Central memory CD8-positive, alpha-beta T cell (primary cell): Measurements from ENCODE around the gene KRT84.

Experiments used
- ATAC-seq: fragments of 150-1000 bp; cut with Tn5 transposase; replicated peaks from 2 replicates; pipeline ENCODE4 v1.10.0; 2022; ENCODE audit warnings: mild to moderate bottlenecking, moderate FRiP score, moderate number of reproducible peaks; ENCODE audit not compliant: poor library complexity, severe bottlenecking; ENCODE audit errors: extremely low read depth
- DNase-seq, 2 donors: peaks; one replicate each; pipeline ENCODE4 v3.0.0; 2021; ENCODE audit warnings: low spot score in 2 of 2
- H3K27ac Mint-ChIP-seq: one replicate; pipeline ENCODE4 v1.8.0; 2022; ENCODE audit warnings: low read depth, mild to moderate bottlenecking, moderate library complexity, mixed read lengths
- H3K27me3 Mint-ChIP-seq: one replicate; pipeline ENCODE4 v1.8.0; 2022; ENCODE audit warnings: mixed read lengths
- H3K36me3 Mint-ChIP-seq: one replicate; pipeline ENCODE4 v1.8.0; 2022; ENCODE audit warnings: mild to moderate bottlenecking, moderate library complexity, mixed read lengths; ENCODE audit not compliant: insufficient read depth
- H3K4me1 Mint-ChIP-seq: one replicate; pipeline ENCODE4 v1.8.0; 2022; ENCODE audit warnings: mixed read lengths
- H3K4me3 Mint-ChIP-seq: one replicate; pipeline ENCODE4 v1.8.0; 2022; ENCODE audit warnings: mild to moderate bottlenecking, moderate library complexity, mixed read lengths
- H3K9me3 Mint-ChIP-seq: one replicate; pipeline ENCODE4 v1.8.0; 2022; ENCODE audit warnings: mixed read lengths

The KRT84 gene

GRCh38 chr12:52385226-52385702, at the start of gene KRT84:
KRT84 (minus strand) TSS chr12:52385652; CDS start chr12:52385585, 67 bp downstream.
- Mint-ChIP-seq H3K36me3 (no peaks in the 10 kb centered on the region), H3K4me3 (no peak within 1 kb of the TSS), H3K9me3 (no peaks in the 10 kb centered on the region), H3K4me1 (peaks cover 9% of the 10 kb centered on the region), H3K27ac (no peak within 1 kb of the TSS), H3K27me3 (no peaks in the 10 kb centered on the region)
- DNase-seq, result no peak
- no peak for ATAC-seq

DNA sequence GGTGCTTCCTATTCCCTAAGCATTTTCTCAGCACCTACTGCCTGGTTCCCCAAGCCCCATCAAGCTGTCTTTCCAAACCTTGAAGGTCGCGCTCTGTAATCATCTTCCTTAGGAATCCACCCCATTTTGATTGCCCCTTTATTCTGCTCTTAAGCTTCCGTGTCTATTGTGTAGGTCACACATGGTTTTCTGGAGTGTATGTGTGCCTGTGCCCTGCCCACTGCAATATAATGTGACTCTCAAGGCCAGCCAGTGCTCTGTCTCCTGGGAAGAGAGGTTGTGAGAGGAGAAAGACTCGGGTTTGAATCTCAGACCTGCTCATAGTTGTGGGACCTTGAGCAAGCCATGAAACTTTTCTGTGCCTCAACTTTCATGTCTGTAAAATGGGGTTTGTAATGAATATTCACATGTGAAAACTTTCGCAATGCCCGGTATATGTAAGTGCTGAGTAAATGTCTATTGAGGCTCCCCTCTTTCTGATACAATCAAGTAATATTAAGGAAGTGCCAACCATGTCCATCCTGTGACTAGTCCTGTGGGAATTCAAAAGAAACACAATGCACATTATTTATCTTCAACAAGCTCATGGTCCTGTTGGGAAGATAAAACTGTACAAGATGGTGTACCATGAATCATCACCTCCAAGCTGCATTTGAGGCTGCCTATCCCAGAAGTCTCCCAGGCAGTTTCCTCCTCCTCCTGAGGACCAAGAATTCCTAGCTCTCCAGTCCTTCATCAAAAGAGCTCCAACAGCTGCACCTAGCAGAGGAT, 49.5 kb upstream of the KRT84 start:
- Mint-ChIP-seq H3K36me3 (peaks cover 2% of the 10 kb centered on the region), H3K4me3 (no peak overlapping the region), H3K27me3 (peaks cover 84% of the 10 kb centered on the region), H3K4me1 (no peaks in the 10 kb centered on the region), H3K9me3 (no peaks in the 10 kb centered on the region), H3K27ac (no peak overlapping the region)
- ATAC-seq (no peak), DNase-seq (no peak)

GRCh38 chr12:52434081-52434733, 48.8 kb upstream of the KRT84 start, which contains the start of gene KRT75:
KRT75 (minus strand) TSS chr12:52434371; CDS start chr12:52434304, 67 bp downstream.
- DNase-seq (no peak), ATAC-seq (no peak)
- Mint-ChIP-seq H3K27me3 (peaks cover 85% of the 10 kb centered on the region), H3K9me3 (no peaks in the 10 kb centered on the region), H3K4me3 (no peak within 1 kb of the TSS), H3K4me1 (no peaks in the 10 kb centered on the region), H3K27ac (no peak within 1 kb of the TSS), H3K36me3 (peaks cover 2% of the 10 kb centered on the region)

DNA sequence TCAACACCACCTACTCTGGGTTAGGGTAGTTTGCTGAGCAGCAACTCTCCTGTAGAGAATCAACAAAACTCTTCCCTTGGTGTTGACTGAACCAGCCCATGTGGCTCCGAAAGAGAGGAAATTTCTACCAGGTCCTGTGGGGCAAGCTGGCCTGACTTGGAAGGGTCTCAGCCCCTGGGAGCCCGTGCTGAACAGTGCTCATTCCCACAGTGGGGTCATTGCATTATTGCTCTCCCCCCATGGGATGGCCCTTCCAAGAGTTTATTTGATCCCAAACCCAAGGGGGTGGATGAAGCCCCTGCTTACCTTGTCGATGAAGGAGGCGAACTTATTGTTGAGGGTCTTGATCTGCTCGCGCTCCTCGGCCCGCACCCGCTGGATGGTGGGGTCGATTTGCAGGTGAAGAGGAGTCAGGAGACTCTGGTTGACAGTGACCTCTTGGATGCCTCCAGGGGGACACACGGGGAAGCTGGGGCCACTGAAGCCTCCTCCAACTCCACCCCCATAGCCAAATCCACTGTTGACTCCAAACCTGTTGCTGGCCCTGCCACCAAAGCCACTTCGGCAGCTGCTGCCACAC, 48.1 kb upstream of the KRT84 start:
- H3K9me3 Mint-ChIP-seq, result no peaks in the 10 kb centered on the region
- DNase-seq, result no peak
- no peak for ATAC-seq
- no peak overlapping the region for H3K27ac Mint-ChIP-seq
- no peaks in the 10 kb centered on the region for H3K4me1 Mint-ChIP-seq
- no peak overlapping the region for H3K4me3 Mint-ChIP-seq
- H3K36me3 Mint-ChIP-seq, result peaks cover 2% of the 10 kb centered on the region
- peaks cover 91% of the 10 kb centered on the region for H3K27me3 Mint-ChIP-seq

GRCh38 chr12:52432559-52433207, 47.2 kb upstream of the KRT84 start:
- Mint-ChIP-seq H3K36me3 (peaks cover 2% of the 10 kb centered on the region), H3K4me3 (no peak overlapping the region), H3K27me3 (peaks cover 94% of the 10 kb centered on the region), H3K4me1 (no peaks in the 10 kb centered on the region), H3K9me3 (no peaks in the 10 kb centered on the region), H3K27ac (no peak overlapping the region)
- ATAC-seq, result no peak
- DNase-seq, result no peak

GRCh38 chr12:52428121-52428520, 42.7 kb upstream of the KRT84 start:
- Mint-ChIP-seq H3K4me3 (no peak overlapping the region), H3K27me3 (peaks cover 75% of the 10 kb centered on the region), H3K4me1 (no peaks in the 10 kb centered on the region), H3K27ac (no peak overlapping the region), H3K36me3 (peaks cover 4% of the 10 kb centered on the region), H3K9me3 (no peaks in the 10 kb centered on the region)
- DNase-seq (no peak), ATAC-seq (no peak)

DNA sequence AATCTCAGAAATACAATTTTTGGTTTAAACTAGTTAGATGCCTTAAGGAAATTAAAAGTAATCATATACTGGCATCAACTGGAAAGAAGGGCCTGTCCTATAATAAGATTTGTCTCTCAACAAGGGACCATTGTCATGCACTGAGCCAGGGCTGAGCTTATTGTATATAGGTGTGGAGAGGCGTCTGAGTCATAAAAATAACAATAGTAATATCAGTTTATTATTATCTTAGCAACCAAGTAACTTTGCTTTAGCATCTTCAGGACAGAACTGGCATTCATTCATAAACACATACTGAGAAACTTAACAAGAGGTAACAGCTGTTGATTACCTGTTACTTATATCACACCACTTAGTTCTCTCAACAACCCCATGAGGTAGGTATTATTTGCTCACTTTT, 41.6 kb upstream of the KRT84 start:
- ATAC-seq, result no peak
- DNase-seq, result no peak
- H3K4me1 Mint-ChIP-seq, result no peaks in the 10 kb centered on the region

GRCh38 chr12:52426034-52426433, 40.6 kb upstream of the KRT84 start:
- no peak overlapping the region for H3K27ac Mint-ChIP-seq
- H3K36me3 Mint-ChIP-seq, result peaks cover 4% of the 10 kb centered on the region
- DNase-seq (no peak), ATAC-seq (no peak)
- no peaks in the 10 kb centered on the region for H3K4me1 Mint-ChIP-seq
- H3K27me3 Mint-ChIP-seq, result peaks cover 74% of the 10 kb centered on the region
- H3K9me3 Mint-ChIP-seq, result no peaks in the 10 kb centered on the region
- H3K4me3 Mint-ChIP-seq, result no peak overlapping the region

More for the DNA sequence above, 41.6 kb upstream of the KRT84 start:
- Mint-ChIP-seq H3K4me3 (no peak overlapping the region), H3K36me3 (peaks cover 4% of the 10 kb centered on the region), H3K27ac (no peak overlapping the region), H3K9me3 (no peaks in the 10 kb centered on the region), H3K27me3 (peaks cover 75% of the 10 kb centered on the region)

- Mint-ChIP-seq H3K4me1 (no peaks in the 10 kb centered on the region), H3K27me3 (peaks cover 69% of the 10 kb centered on the region), H3K9me3 (no peaks in the 10 kb centered on the region), H3K27ac (no peak overlapping the region), H3K4me3 (no peak overlapping the region), H3K36me3 (peaks cover 3% of the 10 kb centered on the region)
- no peak for ATAC-seq
- DNase-seq, result no peak
These were observed 40.0 kb upstream of the KRT84 start for GRCh38 chr12:52425466-52425865.

DNA sequence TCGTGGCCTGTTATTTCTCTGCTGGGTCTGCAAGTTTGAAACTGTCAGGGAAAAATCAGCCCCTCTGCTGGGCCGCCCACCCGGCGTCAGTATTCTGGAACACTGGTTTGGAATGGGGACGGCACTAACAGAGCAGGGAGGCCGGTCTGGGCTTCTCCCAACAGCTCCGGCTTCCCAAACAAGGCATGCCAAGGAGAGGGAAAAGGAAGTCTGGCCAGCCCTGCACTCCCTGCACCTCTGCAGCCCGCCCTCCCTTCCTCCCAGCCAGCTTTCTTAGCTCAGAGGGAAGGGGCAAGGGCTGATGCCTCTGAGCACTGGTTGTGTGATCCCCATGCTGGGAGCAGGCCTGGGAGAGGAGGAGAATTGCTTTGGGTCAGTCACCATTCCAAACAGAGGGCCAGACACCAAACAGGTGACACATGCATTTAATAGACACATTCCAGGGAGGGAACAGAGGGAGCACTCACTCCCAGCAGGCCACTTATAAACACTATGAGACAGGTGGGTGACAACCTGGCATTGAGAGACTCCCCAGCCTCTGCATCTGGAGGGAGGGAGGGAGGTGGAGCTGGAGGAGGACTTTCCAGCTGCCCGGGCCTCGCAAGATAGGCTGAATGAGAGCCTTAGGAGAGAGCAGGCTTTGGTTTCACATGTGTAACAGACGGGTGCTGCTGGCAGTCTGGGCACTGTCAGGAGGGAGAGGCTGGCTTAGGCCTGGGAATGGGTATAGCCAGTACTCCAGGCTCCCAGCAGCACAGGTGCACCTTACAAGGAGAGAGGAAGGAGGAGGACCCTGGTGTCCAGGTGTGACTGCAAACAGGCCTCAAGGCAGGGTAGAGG, 38.4 kb upstream of the KRT84 start:
- no peaks in the 10 kb centered on the region for H3K9me3 Mint-ChIP-seq
- no peak overlapping the region for H3K27ac Mint-ChIP-seq
- ATAC-seq (no peak), DNase-seq (no peak)
- peaks cover 2% of the 10 kb centered on the region for H3K36me3 Mint-ChIP-seq
- peaks cover 7% of the 10 kb centered on the region for H3K4me1 Mint-ChIP-seq
- no peak overlapping the region for H3K4me3 Mint-ChIP-seq
- H3K27me3 Mint-ChIP-seq, result peaks cover 53% of the 10 kb centered on the region

DNA sequence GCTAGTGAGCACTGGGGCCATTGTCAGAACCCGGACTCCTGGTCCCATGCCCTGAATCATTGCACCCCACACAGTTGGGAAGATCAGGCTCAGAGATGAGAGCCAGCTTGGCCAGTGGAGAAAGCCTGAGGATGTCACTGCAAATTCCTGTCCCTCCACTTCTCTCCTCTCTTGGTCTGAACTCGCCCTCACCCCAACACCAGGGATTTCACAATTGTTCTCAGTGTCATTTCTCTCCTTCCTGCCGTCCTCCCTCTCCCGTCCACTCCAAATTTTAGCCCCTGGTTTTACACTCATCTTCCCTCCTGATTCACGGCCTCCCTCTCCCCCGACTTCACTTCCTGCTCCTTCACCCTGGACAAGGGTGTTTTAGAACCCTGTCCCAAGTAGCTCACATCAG, 37.6 kb upstream of the KRT84 start:
- no peak for DNase-seq
- H3K27ac Mint-ChIP-seq, result no peak overlapping the region
- no peaks in the 10 kb centered on the region for H3K9me3 Mint-ChIP-seq
- H3K27me3 Mint-ChIP-seq, result peaks cover 45% of the 10 kb centered on the region
- no peak for ATAC-seq
- peaks cover 2% of the 10 kb centered on the region for H3K36me3 Mint-ChIP-seq
- no peak overlapping the region for H3K4me3 Mint-ChIP-seq
- H3K4me1 Mint-ChIP-seq, result peaks cover 7% of the 10 kb centered on the region

- no peaks in the 10 kb centered on the region for H3K36me3 Mint-ChIP-seq
- no peak overlapping the region for H3K27ac Mint-ChIP-seq
- H3K4me3 Mint-ChIP-seq, result no peak overlapping the region
- peaks cover 7% of the 10 kb centered on the region for H3K4me1 Mint-ChIP-seq
- peaks cover 51% of the 10 kb centered on the region for H3K27me3 Mint-ChIP-seq
- ATAC-seq, result no peak
- H3K9me3 Mint-ChIP-seq, result no peaks in the 10 kb centered on the region
- DNase-seq, result no peak
These were observed 34.2 kb upstream of the KRT84 start for GRCh38 chr12:52419656-52420055.
